K562 (cell line): ENCODE data around the gene KRT31. TPM values are rescaled to one million over a fixed set of nuclear protein-coding genes. Genes with fewer than 3 reads are reported as not detected.

Experiments used
- ATAC-seq: fragments of 200-7000 bp; cut with Tn5 transposase; 3 replicates; pipeline ENCODE4 v1.9.1; 2020; ENCODE audit warnings: moderate library complexity
- BruUV-seq: library from RNA; stranded (reverse); fragments of 400-500 nt; replicated peaks from 2 replicates; lab custom pipeline; 2021; lab: Mats Ljungman, UMichigan
- CTCF ChIA-PET: fragments of 300-600 bp; formaldehyde crosslinking; extraction: SDS; loops from one replicate; lab custom pipeline; 2021; ENCODE audit warnings: low intra/inter-chr PET ratio; lab: Yijun Ruan, JAX
- POLR2A ChIA-PET: fragments of 300-600, 350-650 bp; sonication (Branson Sonifier 250); formaldehyde crosslinking; extraction: SDS; loops from one replicate; lab custom pipeline; 2021; ENCODE audit warnings: antibody characterized with exemption, inconsistent platforms; lab: Yijun Ruan, JAX
- DNase-seq, 4 experiments: peaks; one replicate each; pipeline versions ENCODE4 v3.0.0 to v3.0.0-alpha.2; 2011 to 2018; ENCODE audit warnings: low spot score in 3 of 4, mixed read lengths in 3 of 4; ENCODE audit errors: extremely low read depth in 1 of 4
- FAIRE-seq: peaks from 2 replicates; lab custom pipeline; 2011; peaks lifted over from hg19 to GRCh38; lab: Jason Lieb, UNC
- H2AFZ ChIP-seq: 2 replicates; pipeline ENCODE4 v1.6.0; 2011; ENCODE audit warnings: low read depth, low read length, control low read depth, inconsistent platforms
- H3K27ac ChIP-seq: fragments of 200-600 bp; 3 replicates; pipeline ENCODE4 v1.8.0; 2011; ENCODE audit warnings: low read depth, mild to moderate bottlenecking, control low read depth, inconsistent platforms, low read length, moderate library complexity, mixed read lengths; ENCODE audit errors: extremely low read depth
- H3K27me3 ChIP-seq, 2 experiments: fragments of 300-600 bp in 1 of 2; 2 replicates in 1 of 2; 3 replicates in 1 of 2; pipeline versions ENCODE4 v1.6.0 to v1.8.0; 2011; ENCODE audit warnings: inconsistent platforms in 2 of 2, low read length in 2 of 2, mild to moderate bottlenecking in 1 of 2, mixed read lengths in 1 of 2, moderate library complexity in 1 of 2; ENCODE audit not compliant: control insufficient read depth in 2 of 2, insufficient read depth in 2 of 2
- H3K36me3 ChIP-seq: fragments of 300-600 bp; 3 replicates; pipeline ENCODE4 v1.8.0; 2011; ENCODE audit warnings: mild to moderate bottlenecking, low read length, inconsistent platforms; ENCODE audit not compliant: control insufficient read depth, insufficient read depth
- H3K4me1 ChIP-seq, 2 experiments: fragments of 200-600 bp in 1 of 2; replicated peaks in 1 of 2; 2 replicates in 1 of 2; 3 replicates in 1 of 2; pipeline versions ENCODE4 v1.5.1 to v1.8.0; 2011; ENCODE audit warnings: inconsistent platforms in 2 of 2, low read length in 2 of 2, mild to moderate bottlenecking in 1 of 2, mixed read lengths in 1 of 2, moderate library complexity in 1 of 2; ENCODE audit not compliant: control insufficient read depth in 2 of 2, insufficient read depth in 2 of 2
- H3K4me2 ChIP-seq: 2 replicates; pipeline ENCODE4 v1.6.1; 2011; ENCODE audit warnings: low read length, control low read depth, inconsistent platforms, mixed read lengths; ENCODE audit not compliant: insufficient read depth
- H3K4me3 ChIP-seq: fragments of 200-600 bp; sonication (generic), shearing (Covaris generic); 2 replicates; pipeline ENCODE4 v1.5.1; 2016; ENCODE audit warnings: control low read depth, inconsistent platforms
- H3K79me2 ChIP-seq: fragments of 200-600 bp; 3 replicates; pipeline ENCODE4 v1.8.0; 2011; ENCODE audit warnings: low read length, inconsistent platforms; ENCODE audit not compliant: control insufficient read depth, insufficient read depth
- H3K9ac ChIP-seq, 2 experiments: 2 replicates each; pipeline versions ENCODE4 v1.6.0 to v1.6.1; 2011; ENCODE audit warnings: low read depth in 2 of 2, low read length in 2 of 2, control low read depth in 1 of 2, inconsistent platforms in 1 of 2, mild to moderate bottlenecking in 1 of 2, mixed read lengths in 1 of 2; ENCODE audit not compliant: insufficient read depth in 1 of 2
- H3K9me1 ChIP-seq: one replicate; pipeline ENCODE4 v1.6.0; 2011; ENCODE audit warnings: inconsistent platforms, mild to moderate bottlenecking, low read length, moderate library complexity; ENCODE audit not compliant: control insufficient read depth, insufficient read depth
- H3K9me3 ChIP-seq: replicated peaks from 2 replicates; pipeline ENCODE4 v1.5.1; 2011; ENCODE audit warnings: low read depth, low read length, inconsistent platforms; ENCODE audit not compliant: control insufficient read depth, insufficient read depth
- H4K20me1 ChIP-seq: replicated peaks from 2 replicates; pipeline ENCODE4 v1.6.1; 2011; ENCODE audit warnings: low read length, inconsistent platforms, mixed read lengths; ENCODE audit not compliant: control insufficient read depth, insufficient read depth
- ARID2 ChIP-seq: fragments of 450-650 bp; IDR thresholded peaks from 2 replicates; pipeline ENCODE4 v1.6.1; 2017; ENCODE audit warnings: antibody characterized with exemption, mild to moderate bottlenecking
- BRF1 ChIP-seq: IDR thresholded peaks from 3 replicates; pipeline ENCODE4 v1.6.1; 2011; ENCODE audit warnings: borderline replicate concordance, mild to moderate bottlenecking; ENCODE audit not compliant: insufficient read length; ENCODE audit errors: extremely low read depth
- CCNT2 ChIP-seq: IDR thresholded peaks from 2 replicates; pipeline ENCODE4 v1.6.1; 2011; ENCODE audit warnings: borderline replicate concordance, low read depth, mild to moderate bottlenecking, moderate library complexity, mixed read lengths, low read length; ENCODE audit not compliant: insufficient read length; ENCODE audit errors: extremely low read depth
- ETS2 ChIP-seq: IDR thresholded peaks from 2 replicates; pipeline ENCODE4 v1.6.1; 2016; ENCODE audit warnings: borderline replicate concordance, missing genetic modification characterization, mild to moderate bottlenecking, moderate library complexity, missing compliant biosample characterization; ENCODE audit not compliant: poor library complexity, severe bottlenecking
- JUND ChIP-seq, 2 experiments: IDR thresholded peaks; 2 replicates in 1 of 2; 3 replicates in 1 of 2; pipeline ENCODE4 v1.6.1; 2011; ENCODE audit warnings: borderline replicate concordance in 2 of 2, low read depth in 2 of 2, low read length in 2 of 2, improper control_type of control experiment in 1 of 2, missing biosample characterization in 1 of 2, missing genetic modification characterization in 1 of 2, missing genetic modification reagents in 1 of 2
- PRPF4 ChIP-seq: fragments of 200-400 bp; formaldehyde crosslinking; IDR thresholded peaks from one replicate; pipeline ENCODE4 v1.6.1; 2017; ENCODE audit warnings: low read length, low read depth, mild to moderate bottlenecking; ENCODE audit not compliant: insufficient read depth, poor library complexity, severe bottlenecking
- SMAD4 ChIP-seq: fragments of 250-450 bp; sonication (Bioruptor Pico); conservative IDR thresholded peaks from 2 replicates; pipeline ENCODE4 v1.8.0; 2021; ENCODE audit warnings: inconsistent platforms, mild to moderate bottlenecking, moderate library complexity
- SRSF3 ChIP-seq: fragments of 200-400 bp; formaldehyde crosslinking; IDR thresholded peaks from 2 replicates; pipeline ENCODE4 v1.6.1; 2016; ENCODE audit warnings: mild to moderate bottlenecking, low read length, moderate library complexity; ENCODE audit not compliant: insufficient read depth
- STAT5B ChIP-seq: fragments of 250-450 bp; sonication (Bioruptor Pico); IDR thresholded peaks from 2 replicates; pipeline ENCODE4 v1.8.0; 2021; ENCODE audit warnings: mild to moderate bottlenecking, inconsistent platforms
- ZNF124 ChIP-seq: sonication (generic); formaldehyde crosslinking; IDR thresholded peaks from 2 replicates; pipeline ENCODE4 v1.8.1; 2022; ENCODE audit warnings: missing genetic modification reagents
- WGBS: fragments of 100-300 bp; shearing (Covaris generic); methylation state at CpG from one replicate; pipeline ENCODE4 v1.1.6; 2016; ENCODE audit warnings: low coverage, mixed read lengths; ENCODE audit not compliant: insufficient coverage; ENCODE audit errors: missing lambda C conversion rate; 5-methylcytosine and 5-hydroxymethylcytosine counted together
- in situ Hi-C: fragments of 300-500 bp; cut with MboI; formaldehyde crosslinking; loops from 4 replicates; pipeline ENCODE4 v1.15.0; 2018; ENCODE audit warnings: inconsistent platforms, mixed read lengths
- intact Hi-C: fragments of 100-400 bp; cut with micrococcal nuclease; formaldehyde crosslinking; loops from 2 replicates; pipeline ENCODE4 v1.14.2; 2022
- polyA plus RNA-seq, 8 experiments: library from polyadenylated mRNA; depleted of rRNA in 4 of 8; stranded (reverse) in 5 of 8; unstranded in 3 of 8; fragments of >200 nt; fragmentation: Nextera tagmentation in 2 of 8; fragmentation: Illumina TruSeq in 1 of 8; extraction: Ambion mirVana in 2 of 8; extraction: Trizol in 1 of 8; gene quantifications; 2 replicates each; pipeline versions ENCODE4 v1.2.1 to v1.2.3, GENCODE V29; 2011 to 2014; ENCODE audit warnings: inconsistent platforms in 1 of 8, missing spikeins in 1 of 8
- total RNA-seq, 7 experiments: library from RNA; depleted of rRNA in 6 of 7; stranded (reverse); fragments of >200 nt in 6 of 7; fragmentation: Illumina TruSeq in 2 of 7; extraction: Trizol in 2 of 7; gene quantifications; 2 replicates each; pipeline versions ENCODE4 v1.2.1 to v1.2.3, GENCODE V29; 2011 to 2021; ENCODE audit warnings: low replicate concordance in 1 of 7
- TF ChIP-seq, protein P1 (sequence below), 2 experiments: fragments of 450-650 bp; IDR thresholded peaks; 2 replicates each; pipeline ENCODE4 v1.6.1; 2018; ENCODE audit warnings: mild to moderate bottlenecking in 2 of 2, low read depth in 1 of 2; ENCODE audit not compliant: partially characterized antibody in 2 of 2
- TF ChIP-seq, protein P2 (sequence below): fragments of 250-450 bp; sonication (Bioruptor Pico); IDR thresholded peaks from 2 replicates; pipeline ENCODE4 v1.5.0; 2022; ENCODE audit warnings: mild to moderate bottlenecking

KRT31 gene
- total and polyA plus RNA-seq, 9 of the 15 experiments (the other 6 are each of a cell fraction or from before 2014, with no cell fraction given) = not detected

DNA sequence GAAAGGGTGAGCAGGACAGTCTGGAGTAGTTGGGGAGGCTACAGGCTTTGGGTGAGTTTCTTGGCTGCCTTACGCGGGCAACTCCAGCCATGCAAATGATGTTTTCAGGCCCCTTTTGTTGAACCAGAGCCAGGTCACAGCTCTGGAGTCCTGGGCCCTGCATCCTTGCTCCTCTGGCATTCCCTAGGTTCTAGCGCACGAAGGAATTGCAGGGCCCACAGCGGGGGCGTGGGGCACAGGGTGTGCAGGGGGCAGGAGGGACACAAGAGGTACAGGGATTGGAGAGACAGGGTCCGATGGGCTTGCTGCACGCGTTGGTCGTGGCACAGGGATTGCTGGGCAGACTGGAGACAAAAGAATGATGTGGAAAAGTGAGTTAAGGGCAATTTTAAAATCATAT lies 3.6 kb downstream of the KRT31 start:
- ATAC-seq = no peak

DNA sequence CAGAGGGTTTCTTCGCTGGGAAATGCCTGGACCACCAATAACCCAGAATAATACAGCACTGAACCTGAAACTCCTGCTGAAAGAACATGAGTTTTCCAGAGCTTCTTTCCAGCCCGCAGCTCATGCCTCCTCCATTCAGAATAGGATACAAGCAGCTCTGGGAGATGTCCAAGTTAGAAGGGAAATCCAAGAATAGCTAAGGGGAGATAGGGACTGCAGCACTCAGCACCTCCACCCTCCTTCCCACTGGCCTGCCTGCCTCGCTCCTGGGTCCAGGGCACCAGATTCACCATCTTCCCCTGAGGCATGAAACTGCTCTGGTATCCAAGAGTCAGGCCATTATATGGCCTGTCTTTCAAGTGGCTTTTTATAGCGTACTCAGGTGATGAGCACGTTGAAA lies 4.1 kb downstream of the KRT31 start:
- no peaks in the 10 kb centered on the region for H4K20me1 ChIP-seq
- DNase-seq (no peak), ATAC-seq (no peak), FAIRE-seq (no peak)
- TF ChIP-seq SRSF3 = no peak
- no peak for TF ChIP-seq ETS2 (tag)
- TF ChIP-seq SMAD4 (CRISPR knock-in tag) = no peak
- TF ChIP-seq, protein P1, sequence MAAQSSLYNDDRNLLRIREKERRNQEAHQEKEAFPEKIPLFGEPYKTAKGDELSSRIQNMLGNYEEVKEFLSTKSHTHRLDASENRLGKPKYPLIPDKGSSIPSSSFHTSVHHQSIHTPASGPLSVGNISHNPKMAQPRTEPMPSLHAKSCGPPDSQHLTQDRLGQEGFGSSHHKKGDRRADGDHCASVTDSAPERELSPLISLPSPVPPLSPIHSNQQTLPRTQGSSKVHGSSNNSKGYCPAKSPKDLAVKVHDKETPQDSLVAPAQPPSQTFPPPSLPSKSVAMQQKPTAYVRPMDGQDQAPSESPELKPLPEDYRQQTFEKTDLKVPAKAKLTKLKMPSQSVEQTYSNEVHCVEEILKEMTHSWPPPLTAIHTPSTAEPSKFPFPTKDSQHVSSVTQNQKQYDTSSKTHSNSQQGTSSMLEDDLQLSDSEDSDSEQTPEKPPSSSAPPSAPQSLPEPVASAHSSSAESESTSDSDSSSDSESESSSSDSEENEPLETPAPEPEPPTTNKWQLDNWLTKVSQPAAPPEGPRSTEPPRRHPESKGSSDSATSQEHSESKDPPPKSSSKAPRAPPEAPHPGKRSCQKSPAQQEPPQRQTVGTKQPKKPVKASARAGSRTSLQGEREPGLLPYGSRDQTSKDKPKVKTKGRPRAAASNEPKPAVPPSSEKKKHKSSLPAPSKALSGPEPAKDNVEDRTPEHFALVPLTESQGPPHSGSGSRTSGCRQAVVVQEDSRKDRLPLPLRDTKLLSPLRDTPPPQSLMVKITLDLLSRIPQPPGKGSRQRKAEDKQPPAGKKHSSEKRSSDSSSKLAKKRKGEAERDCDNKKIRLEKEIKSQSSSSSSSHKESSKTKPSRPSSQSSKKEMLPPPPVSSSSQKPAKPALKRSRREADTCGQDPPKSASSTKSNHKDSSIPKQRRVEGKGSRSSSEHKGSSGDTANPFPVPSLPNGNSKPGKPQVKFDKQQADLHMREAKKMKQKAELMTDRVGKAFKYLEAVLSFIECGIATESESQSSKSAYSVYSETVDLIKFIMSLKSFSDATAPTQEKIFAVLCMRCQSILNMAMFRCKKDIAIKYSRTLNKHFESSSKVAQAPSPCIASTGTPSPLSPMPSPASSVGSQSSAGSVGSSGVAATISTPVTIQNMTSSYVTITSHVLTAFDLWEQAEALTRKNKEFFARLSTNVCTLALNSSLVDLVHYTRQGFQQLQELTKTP (IDR thresholded peaks at IDR 0.05; ENCODE audit: low read depth in 1 of 2, partially characterized antibody in 2 of 2) = no peak
- TF ChIP-seq, protein P2, sequence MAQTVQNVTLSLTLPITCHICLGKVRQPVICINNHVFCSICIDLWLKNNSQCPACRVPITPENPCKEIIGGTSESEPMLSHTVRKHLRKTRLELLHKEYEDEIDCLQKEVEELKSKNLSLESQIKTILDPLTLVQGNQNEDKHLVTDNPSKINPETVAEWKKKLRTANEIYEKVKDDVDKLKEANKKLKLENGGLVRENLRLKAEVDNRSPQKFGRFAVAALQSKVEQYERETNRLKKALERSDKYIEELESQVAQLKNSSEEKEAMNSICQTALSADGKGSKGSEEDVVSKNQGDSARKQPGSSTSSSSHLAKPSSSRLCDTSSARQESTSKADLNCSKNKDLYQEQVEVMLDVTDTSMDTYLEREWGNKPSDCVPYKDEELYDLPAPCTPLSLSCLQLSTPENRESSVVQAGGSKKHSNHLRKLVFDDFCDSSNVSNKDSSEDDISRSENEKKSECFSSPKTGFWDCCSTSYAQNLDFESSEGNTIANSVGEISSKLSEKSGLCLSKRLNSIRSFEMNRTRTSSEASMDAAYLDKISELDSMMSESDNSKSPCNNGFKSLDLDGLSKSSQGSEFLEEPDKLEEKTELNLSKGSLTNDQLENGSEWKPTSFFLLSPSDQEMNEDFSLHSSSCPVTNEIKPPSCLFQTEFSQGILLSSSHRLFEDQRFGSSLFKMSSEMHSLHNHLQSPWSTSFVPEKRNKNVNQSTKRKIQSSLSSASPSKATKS (CRISPR knock-in tag) = no peak
- no peaks in the 10 kb centered on the region for H3K9me3 ChIP-seq
- H2AFZ ChIP-seq = no peak overlapping the region
- H3K9me1 ChIP-seq = no peaks in the 10 kb centered on the region
- WGBS = 0% methylated on average over 5 of the region's 5 CpGs
- H3K27me3 ChIP-seq = peaks cover 4 to 31% of the 10 kb centered on the region in 2 experiments
- in situ Hi-C loops (no loop called here), intact Hi-C loops (no loop called here)
- no peaks in the 10 kb centered on the region for H3K36me3 ChIP-seq
- H3K27ac ChIP-seq = no peak overlapping the region
- BruUV-seq = no TSS peak
- ChIA-PET CTCF (no interaction called here), POLR2A (interaction anchor here (0.6 to 0.7 kb wide), 2 partner anchors 140 to 295 kb away, joined by 3 read pairs; no protein-coding TSS in a partner anchor)
- H3K79me2 ChIP-seq = no peaks in the 10 kb centered on the region
- no peak overlapping the region for H3K9ac ChIP-seq
- H3K4me2 ChIP-seq = no peak overlapping the region
- no peaks in the 10 kb centered on the region for H3K4me1 ChIP-seq
- no peak overlapping the region for H3K4me3 ChIP-seq

More for the DNA sequence above, 3.6 kb downstream of the KRT31 start:
- DNase-seq (no peak), FAIRE-seq (no peak)
- in situ Hi-C loops = no loop called here
- no peak overlapping the region for H3K9ac ChIP-seq
- no peaks in the 10 kb centered on the region for H4K20me1 ChIP-seq
- TF ChIP-seq JUND (IDR thresholded peaks at IDR 0.05; ENCODE audit: borderline replicate concordance, low read depth, low read length) (no peak), JUND (tag; IDR thresholded peaks at IDR 0.05; ENCODE audit: borderline replicate concordance, low read depth, low read length) (no peak), PRPF4 (no peak), CCNT2 (no peak), BRF1 (no peak), ARID2 (no peak), STAT5B (CRISPR knock-in tag) (no peak), ZNF124 (CRISPR knock-in tag) (no peak)
- H3K79me2 ChIP-seq = no peaks in the 10 kb centered on the region
- WGBS = 1% methylated on average over 10 of the region's 10 CpGs
- ChIA-PET POLR2A (interaction anchor here (0.7 kb wide), 1 partner anchor 294 kb away, joined by 3 read pairs; no protein-coding TSS in a partner anchor), CTCF (no interaction called here)
- no peak overlapping the region for H3K27ac ChIP-seq
- H3K4me3 ChIP-seq = no peak overlapping the region
- no peaks in the 10 kb centered on the region for H3K9me1 ChIP-seq
- H3K9me3 ChIP-seq = no peaks in the 10 kb centered on the region
- H3K36me3 ChIP-seq = no peaks in the 10 kb centered on the region
- no peaks in the 10 kb centered on the region for H3K4me1 ChIP-seq
- intact Hi-C loops = no loop called here
- no peak overlapping the region for H3K4me2 ChIP-seq
- H3K27me3 ChIP-seq = peaks cover 4 to 32% of the 10 kb centered on the region in 2 experiments
- H2AFZ ChIP-seq = no peak overlapping the region
- no TSS peak for BruUV-seq
